SK-N-SH (cell line): ENCODE data around the gene SYNJ2BP.

Experiments
- CTCF ChIP-seq: fragments of 200-600 bp; sonication (generic); IDR thresholded peaks from 2 replicates; pipeline ENCODE4 v1.6.1; 2017; ENCODE audit warnings: antibody characterized with exemption, mild to moderate bottlenecking, moderate library complexity
- EP300 ChIP-seq, 2 experiments: IDR thresholded peaks; 2 replicates each; pipeline versions ENCODE4 v1.4.0 to v1.6.1; 2012; ENCODE audit warnings: borderline replicate concordance in 1 of 2, low read depth in 1 of 2, low read length in 1 of 2
- EZH2phosphoT487 ChIP-seq: fragments of 200-600 bp; sonication (generic); IDR thresholded peaks from 2 replicates; pipeline ENCODE4 v1.6.1; 2017; ENCODE audit warnings: low read depth, mixed run types, mild to moderate bottlenecking, antibody characterized with exemption, moderate library complexity, borderline replicate concordance
- GABPA ChIP-seq: IDR thresholded peaks from 2 replicates; pipeline ENCODE4 v1.4.0; 2012; ENCODE audit warnings: low read depth, mild to moderate bottlenecking
- MXI1 ChIP-seq: IDR thresholded peaks from 2 replicates; pipeline ENCODE4 v1.6.1; 2012; ENCODE audit warnings: mild to moderate bottlenecking, low read depth, low read length, improper control_type of control experiment
- NRF1 ChIP-seq: IDR thresholded peaks from 2 replicates; pipeline ENCODE4 v1.6.1; 2012; ENCODE audit warnings: low read depth, mild to moderate bottlenecking, low read length
- PBX3 ChIP-seq: IDR thresholded peaks from 2 replicates; pipeline ENCODE4; 2012
- POLR2AphosphoS5 ChIP-seq: IDR thresholded peaks from 2 replicates; pipeline ENCODE4 v1.6.1; 2012; ENCODE audit warnings: low read depth, low read length
- RFX5 ChIP-seq: IDR thresholded peaks from 2 replicates; pipeline ENCODE4 v1.6.1; 2012; ENCODE audit warnings: mild to moderate bottlenecking, improper control_type of control experiment, low read length
- SMC3 ChIP-seq: IDR thresholded peaks from 2 replicates; pipeline ENCODE4 v1.6.1; 2012; ENCODE audit warnings: low read depth, low read length, improper control_type of control experiment
- TAF1 ChIP-seq: IDR thresholded peaks from 2 replicates; pipeline ENCODE4 v1.6.1; 2012; ENCODE audit warnings: low read depth, mild to moderate bottlenecking, low read length, moderate library complexity, borderline replicate concordance
- TEAD4 ChIP-seq: IDR thresholded peaks from 2 replicates; pipeline ENCODE4 v1.4.0; 2012; ENCODE audit warnings: mild to moderate bottlenecking, borderline replicate concordance; ENCODE audit not compliant: insufficient read depth
- TF ChIP-seq, protein P1 (sequence below): IDR thresholded peaks from 2 replicates; pipeline ENCODE4 v1.6.1; 2012; ENCODE audit warnings: mild to moderate bottlenecking, low read depth, low read length, moderate library complexity

DNA sequence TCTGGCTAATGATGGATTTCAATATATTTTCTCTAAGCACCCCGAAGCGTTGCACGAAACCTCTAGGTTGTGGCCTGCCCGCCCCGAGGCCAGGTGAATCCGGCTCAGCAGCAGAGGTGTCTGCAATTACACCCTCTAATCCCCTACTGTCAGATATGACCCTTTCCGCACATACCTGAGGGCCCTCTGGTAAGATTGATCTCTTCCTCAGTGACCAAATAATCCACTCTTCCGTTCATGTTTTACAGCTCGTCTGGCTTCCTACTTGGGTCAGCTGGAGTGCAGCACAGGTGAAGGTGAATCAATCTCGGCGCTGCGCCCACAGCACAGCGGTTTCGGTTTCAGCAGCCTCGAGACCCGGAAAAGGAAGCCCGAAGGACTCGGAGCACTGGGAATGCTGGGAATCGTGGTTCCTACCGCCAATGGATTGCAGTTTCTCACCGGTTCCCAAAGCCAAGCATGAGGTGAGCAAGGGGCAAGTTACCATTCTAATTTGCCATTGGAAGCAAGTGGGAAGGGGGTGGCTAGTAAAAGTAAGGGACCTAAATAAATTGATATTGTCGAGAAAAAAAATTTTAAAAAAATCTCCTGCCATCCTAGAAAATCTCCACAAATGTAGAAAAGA, at the start of gene SYNJ2BP:
- no peak for TF ChIP-seq CTCF
- TF ChIP-seq GABPA = peak; percentile 97
- no peak for TF ChIP-seq SMC3
- peak; percentile 36 for TF ChIP-seq MXI1
- TF ChIP-seq, protein P1, sequence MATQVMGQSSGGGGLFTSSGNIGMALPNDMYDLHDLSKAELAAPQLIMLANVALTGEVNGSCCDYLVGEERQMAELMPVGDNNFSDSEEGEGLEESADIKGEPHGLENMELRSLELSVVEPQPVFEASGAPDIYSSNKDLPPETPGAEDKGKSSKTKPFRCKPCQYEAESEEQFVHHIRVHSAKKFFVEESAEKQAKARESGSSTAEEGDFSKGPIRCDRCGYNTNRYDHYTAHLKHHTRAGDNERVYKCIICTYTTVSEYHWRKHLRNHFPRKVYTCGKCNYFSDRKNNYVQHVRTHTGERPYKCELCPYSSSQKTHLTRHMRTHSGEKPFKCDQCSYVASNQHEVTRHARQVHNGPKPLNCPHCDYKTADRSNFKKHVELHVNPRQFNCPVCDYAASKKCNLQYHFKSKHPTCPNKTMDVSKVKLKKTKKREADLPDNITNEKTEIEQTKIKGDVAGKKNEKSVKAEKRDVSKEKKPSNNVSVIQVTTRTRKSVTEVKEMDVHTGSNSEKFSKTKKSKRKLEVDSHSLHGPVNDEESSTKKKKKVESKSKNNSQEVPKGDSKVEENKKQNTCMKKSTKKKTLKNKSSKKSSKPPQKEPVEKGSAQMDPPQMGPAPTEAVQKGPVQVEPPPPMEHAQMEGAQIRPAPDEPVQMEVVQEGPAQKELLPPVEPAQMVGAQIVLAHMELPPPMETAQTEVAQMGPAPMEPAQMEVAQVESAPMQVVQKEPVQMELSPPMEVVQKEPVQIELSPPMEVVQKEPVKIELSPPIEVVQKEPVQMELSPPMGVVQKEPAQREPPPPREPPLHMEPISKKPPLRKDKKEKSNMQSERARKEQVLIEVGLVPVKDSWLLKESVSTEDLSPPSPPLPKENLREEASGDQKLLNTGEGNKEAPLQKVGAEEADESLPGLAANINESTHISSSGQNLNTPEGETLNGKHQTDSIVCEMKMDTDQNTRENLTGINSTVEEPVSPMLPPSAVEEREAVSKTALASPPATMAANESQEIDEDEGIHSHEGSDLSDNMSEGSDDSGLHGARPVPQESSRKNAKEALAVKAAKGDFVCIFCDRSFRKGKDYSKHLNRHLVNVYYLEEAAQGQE = no peak
- TF ChIP-seq TEAD4 = no peak
- peak; percentile 77 for TF ChIP-seq POLR2AphosphoS5
- no peak for TF ChIP-seq EP300 (IDR thresholded peaks at IDR 0.05; ENCODE audit: borderline replicate concordance in 1 of 2, low read depth in 1 of 2, low read length in 1 of 2)
- no peak for TF ChIP-seq NRF1
- no peak for TF ChIP-seq EZH2phosphoT487
- peak; percentile 50; the same call in 1 of the 2 replicates for TF ChIP-seq TAF1
- TF ChIP-seq PBX3 = no peak
- no peak for TF ChIP-seq RFX5
